ENCODE data around the gene TARP.
"Not testable (repeated sequence)": the region's sequence is repeated elsewhere in the genome, so short reads cannot be mapped to it uniquely, and the experiment has no call there.

DNA sequence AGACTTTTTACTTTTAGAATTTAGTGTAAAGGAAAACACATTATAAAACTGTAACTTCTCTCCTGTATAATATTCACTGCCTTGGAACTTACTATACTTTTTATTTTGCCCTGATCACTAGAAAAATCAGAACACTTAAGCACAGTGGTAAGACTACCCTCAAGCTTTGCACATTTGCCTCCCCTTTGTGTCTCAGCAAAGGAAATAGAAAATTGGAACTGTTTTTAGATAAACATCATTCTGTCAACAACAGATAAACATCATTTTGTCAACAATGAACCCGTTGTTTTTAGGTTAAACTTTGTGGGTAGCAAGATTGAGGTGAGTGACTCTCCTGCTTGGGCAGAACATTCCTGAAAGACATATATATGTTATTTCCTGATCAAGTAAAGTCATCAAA lies 8.8 kb downstream of the TARP start:
- TF ChIP-seq, protein P1, sequence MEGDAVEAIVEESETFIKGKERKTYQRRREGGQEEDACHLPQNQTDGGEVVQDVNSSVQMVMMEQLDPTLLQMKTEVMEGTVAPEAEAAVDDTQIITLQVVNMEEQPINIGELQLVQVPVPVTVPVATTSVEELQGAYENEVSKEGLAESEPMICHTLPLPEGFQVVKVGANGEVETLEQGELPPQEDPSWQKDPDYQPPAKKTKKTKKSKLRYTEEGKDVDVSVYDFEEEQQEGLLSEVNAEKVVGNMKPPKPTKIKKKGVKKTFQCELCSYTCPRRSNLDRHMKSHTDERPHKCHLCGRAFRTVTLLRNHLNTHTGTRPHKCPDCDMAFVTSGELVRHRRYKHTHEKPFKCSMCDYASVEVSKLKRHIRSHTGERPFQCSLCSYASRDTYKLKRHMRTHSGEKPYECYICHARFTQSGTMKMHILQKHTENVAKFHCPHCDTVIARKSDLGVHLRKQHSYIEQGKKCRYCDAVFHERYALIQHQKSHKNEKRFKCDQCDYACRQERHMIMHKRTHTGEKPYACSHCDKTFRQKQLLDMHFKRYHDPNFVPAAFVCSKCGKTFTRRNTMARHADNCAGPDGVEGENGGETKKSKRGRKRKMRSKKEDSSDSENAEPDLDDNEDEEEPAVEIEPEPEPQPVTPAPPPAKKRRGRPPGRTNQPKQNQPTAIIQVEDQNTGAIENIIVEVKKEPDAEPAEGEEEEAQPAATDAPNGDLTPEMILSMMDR (conservative IDR thresholded peaks at IDR 0.05; ENCODE audit: low read length) = not testable (repeated sequence)
- TF ChIP-seq EZH2phosphoT487 (IDR thresholded peaks at IDR 0.05; ENCODE audit: borderline replicate concordance) = not testable (repeated sequence)
